Activated T-helper 9 cell treated with anti-CD3 and anti-CD28 coated beads, Interleukin-2, amount 50 U/mL, for 16 hours (primary cell): ENCODE measurements around the gene C8G.

Experiments
- DNase-seq: peaks from one replicate; pipeline ENCODE4 v3.0.0-alpha.2; 2020; ENCODE audit warnings: low read depth

The C8G gene

DNA sequence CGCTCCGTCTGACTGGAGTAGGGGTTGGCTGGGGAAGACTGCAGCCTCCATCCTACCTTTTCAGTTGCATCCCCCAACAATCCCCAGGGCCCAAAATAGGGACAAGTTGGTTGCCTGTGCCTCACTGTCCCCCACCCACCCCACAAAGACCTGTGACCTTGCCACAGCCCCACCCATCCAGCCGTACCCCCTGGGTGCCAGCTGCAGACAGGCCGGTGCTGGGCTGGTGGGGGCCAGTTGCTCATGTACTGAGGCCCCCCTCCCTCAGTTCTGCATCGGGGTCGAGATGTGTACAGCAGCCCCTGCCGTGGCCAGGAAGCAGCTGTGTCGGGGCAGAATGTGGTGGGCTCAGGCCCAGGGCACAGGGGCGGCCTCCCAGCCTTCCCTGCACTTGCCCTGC is 38.1 kb downstream of the C8G start:
- DNase-seq = no peak

DNA sequence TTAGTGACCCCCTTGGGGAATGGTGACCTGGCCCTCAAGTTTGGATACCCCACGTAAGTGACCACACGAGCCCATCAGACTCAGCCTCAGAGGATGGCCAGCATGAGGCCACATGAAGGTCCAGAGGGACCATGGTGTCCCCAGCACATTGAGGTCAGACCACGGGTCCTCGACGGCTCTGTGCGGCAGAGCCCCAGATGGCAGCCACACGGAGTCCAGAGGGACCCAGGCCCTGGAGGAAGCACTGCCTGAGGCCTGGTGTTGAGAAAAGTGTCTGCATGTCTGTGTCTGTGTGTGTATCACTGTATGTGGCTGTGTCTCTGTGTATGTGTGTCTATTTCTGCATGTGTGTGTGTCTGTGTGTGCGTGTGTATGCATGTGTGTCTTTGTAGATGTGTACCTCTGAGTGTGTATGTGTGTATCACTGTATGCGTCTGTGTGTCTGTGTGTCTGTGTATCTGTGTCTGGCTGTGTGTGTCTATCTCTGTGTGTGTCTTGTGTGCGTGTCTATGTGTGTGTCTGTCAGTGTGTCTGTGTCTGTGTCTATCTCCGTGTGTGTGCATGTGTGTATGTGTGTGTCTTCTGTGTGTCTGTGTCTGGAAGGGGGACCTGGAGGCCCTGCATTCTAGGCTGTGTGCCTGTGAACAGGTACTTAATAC is 38.7 kb downstream of the C8G start:
- no peak for DNase-seq

GRCh38 chr9:136984464-136985026 is 39.5 kb downstream of the C8G start:
- no peak for DNase-seq

DNA sequence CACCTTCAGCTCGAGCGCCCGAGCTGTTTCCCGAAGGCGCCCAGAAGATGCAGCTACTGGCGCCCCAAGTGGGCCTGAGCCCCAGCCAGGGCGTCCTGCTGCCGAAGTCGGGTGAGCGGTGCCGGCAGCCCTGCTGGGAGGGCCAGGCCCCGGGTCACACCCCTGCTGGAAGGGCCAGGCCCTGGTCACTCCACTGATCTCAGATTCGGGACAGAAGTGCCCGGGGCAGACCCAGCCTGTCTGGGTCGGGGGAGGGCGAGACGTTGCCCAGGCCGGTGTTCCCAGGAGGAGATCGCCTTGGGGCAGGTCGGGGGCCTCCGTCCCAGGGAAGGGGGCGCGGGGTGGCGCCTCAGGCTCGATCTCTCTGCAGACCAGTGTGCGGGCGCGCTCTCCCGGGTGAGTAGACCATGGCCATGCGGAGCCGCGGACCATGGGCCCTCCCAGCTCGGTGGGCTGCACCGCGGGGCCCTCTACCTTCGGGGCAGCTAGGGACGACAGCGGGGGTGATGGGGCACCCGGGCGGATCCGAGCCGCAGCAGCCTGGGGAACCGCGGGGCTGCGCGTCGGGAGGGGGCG is 40.1 kb downstream of the C8G start:
- DNase-seq = no peak

DNA sequence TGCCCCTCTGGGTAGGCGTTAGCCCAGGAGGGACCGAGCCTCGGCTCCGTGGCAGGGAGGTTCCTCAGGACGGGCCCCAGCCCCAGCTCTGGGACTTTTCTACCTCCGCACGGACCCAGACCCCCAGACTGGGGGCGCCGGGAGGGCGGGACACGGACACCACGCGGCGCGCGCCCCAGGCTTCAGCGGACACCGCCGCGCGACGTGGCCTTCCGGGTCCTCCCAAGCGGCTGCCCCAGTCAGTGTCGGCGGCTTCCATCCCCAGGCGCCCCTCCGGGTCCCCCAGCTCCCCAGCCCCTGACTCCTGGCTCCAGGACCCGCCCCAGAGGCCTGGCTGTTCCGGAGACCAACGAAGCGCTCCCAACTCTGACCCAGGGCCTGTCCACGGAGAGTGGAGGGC is 40.8 kb downstream of the C8G start:
- DNase-seq = no peak

DNA sequence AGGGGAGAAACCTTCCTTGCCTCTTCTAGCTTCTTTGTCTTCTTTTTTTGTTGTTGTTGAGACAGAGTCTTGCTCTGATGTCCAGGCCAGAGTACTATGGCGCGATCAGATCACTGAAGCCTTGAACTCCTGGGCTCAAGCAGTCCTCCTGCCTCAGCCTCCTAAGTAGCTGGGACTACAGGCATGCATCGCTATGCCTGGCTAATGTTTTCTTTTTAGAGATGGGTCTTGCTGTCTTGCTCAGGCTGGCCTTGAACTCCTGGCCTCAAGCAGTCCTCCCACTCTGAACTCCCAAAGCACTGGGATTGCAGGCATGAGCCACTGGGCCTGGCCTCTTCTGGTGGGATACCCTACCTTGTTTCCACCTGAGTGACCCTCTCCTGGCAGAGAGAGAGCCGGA is 43.8 kb downstream of the C8G start:
- no peak for DNase-seq

GRCh38 chr9:136990242-136990911 is 45.3 kb downstream of the C8G start:
- no peak for DNase-seq

DNA sequence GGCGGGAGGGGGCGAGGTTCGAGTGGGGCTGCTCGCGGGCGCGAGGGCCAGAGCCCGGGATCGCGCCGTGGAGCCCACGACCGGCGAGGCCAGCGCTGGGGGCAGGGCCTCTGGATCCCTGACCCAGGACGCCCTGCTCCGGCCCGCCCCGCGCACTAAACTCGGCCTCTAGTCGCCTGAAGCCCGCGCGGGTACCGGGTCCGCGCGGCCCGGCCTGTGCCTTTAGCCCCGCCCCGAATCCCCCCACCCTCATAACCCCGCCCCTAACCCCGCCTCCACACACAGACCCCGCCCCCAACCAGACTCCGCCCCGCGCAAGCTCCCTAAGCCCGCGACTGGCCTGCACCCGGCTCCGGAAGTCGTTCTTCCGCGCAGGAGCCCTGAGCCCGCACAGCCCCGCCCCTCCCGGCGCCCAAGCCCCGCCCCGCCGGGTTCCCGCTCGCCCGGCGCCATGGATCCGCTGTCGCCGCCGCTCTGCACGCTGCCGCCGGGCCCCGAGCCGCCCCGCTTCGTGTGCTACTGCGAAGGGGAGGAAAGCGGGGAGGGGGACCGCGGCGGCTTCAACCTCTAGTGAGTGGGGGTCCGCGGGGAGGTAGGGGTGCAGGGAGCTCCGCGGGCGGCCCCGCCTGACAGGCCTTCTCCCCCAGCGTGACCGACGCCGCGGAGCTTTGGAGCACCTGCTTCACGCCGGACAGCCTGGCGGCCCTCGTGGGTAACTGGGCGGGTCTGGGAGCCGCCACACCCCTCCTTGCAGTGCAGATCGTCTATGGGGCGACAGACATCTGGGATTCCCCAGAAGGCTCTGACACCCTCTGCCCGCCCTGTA is 47.2 kb downstream of the C8G start, which contains the start of gene PAXX:
PAXX (plus strand) TSS at position 430 of the 826 bp plus-strand sequence; CDS start at position 452, 22 bp downstream.
- peak; percentile 89 for DNase-seq

GRCh38 chr9:136992819-136993369 is 47.9 kb downstream of the C8G start:
- no peak for DNase-seq

- no peak for DNase-seq
Observed at GRCh38 chr9:136994180-136994887, 49.3 kb downstream of the C8G start.

- DNase-seq = no peak
Observed at GRCh38 chr9:136994888-136995230, 49.8 kb downstream of the C8G start.

DNA sequence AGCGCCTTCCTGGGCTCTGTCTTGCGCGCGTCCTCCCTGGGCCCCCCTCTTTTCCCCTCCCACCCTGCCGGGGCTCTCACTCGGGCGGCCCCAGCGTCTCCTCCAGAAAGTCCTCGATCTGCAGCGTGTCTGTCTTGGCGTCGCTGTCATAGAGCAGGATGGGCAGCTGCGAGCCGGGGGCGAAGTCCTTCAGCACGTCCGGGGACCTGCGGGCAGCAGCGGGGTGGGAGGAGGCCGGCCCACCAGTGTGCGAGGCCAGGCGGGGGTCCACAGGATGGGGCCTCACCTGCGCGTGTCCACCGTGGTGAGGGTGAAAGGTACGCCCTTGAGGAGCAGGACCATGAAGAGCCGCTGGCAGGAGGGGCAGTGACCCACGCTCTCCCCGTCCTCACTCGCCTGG is 50.3 kb downstream of the C8G start:
- no peak for DNase-seq

DNA sequence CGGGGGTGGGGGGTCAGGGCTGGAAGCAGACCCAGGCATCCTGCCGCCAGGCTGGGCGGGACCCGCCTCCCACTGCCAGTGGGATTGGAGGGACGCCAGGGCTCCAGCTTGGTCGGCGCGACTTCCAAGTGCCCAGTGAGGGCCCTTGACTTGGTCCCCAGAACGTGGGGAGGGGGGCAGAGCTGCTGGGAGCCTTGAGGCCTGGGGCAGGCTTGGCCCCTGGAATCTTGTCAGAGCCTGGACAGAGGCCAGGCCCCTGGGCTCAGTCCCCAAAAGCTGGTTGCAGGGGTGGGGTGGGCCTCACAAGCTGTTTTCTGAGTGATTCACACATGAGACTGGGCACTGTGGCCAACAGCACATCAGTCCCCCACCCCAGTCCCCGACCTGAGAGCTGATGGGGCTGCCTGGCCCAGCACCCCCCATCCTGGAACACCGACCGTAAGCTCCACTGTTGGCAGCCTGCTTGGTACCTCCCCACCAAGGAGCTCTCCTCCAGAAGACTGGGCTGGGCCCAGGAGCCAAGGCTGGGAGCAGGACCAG is 50.8 kb downstream of the C8G start:
- no peak for DNase-seq
